ENCODE measurements around the gene ERMAP.

The ERMAP gene

GRCh38 chr1:42817976-42818375 is 1.1 kb downstream of the ERMAP start:
- H3K9ac ChIP-seq: no peak overlapping the region
- no peaks in the 10 kb centered on the region for H3K27me3 ChIP-seq (ENCODE audit: insufficient read depth, low read depth)
- H3K4me1 ChIP-seq (ENCODE audit: low read depth, poor library complexity, severe bottlenecking): peaks cover 23% of the 10 kb centered on the region
- H3K4me2 ChIP-seq: peak overlapping the region; percentile 95; the same call in 1 of the 2 replicates
- no peak overlapping the region for H3K4me3 ChIP-seq (IDR thresholded peaks at IDR 0.05; ENCODE audit: insufficient read depth, low read depth, low read length)
- no peaks in the 10 kb centered on the region for H4K20me1 ChIP-seq (ENCODE audit: insufficient read depth)
- H3K27ac ChIP-seq: no peak overlapping the region
- no peak for TF ChIP-seq CTCF (conservative IDR thresholded peaks at IDR 0.05; ENCODE audit: low read depth, low read length)
- no peaks in the 10 kb centered on the region for H3K36me3 ChIP-seq (ENCODE audit: insufficient read depth)
- no peaks in the 10 kb centered on the region for H3K79me2 ChIP-seq (ENCODE audit: insufficient read depth, low read depth)
- peak overlapping the region; percentile 79; the same call in 1 of the 2 replicates for H2AFZ ChIP-seq (ENCODE audit: low read depth)

- no peak overlapping the region for H3K4me2 ChIP-seq
- no peak overlapping the region for H3K4me3 ChIP-seq (IDR thresholded peaks at IDR 0.05; ENCODE audit: insufficient read depth, low read depth, low read length)
- H3K36me3 ChIP-seq (ENCODE audit: insufficient read depth): no peaks in the 10 kb centered on the region
- H3K27ac ChIP-seq: no peak overlapping the region
- H3K79me2 ChIP-seq (ENCODE audit: insufficient read depth, low read depth): no peaks in the 10 kb centered on the region
- no peak overlapping the region for H3K9ac ChIP-seq
- H2AFZ ChIP-seq (ENCODE audit: low read depth): no peak overlapping the region
- no peak for TF ChIP-seq CTCF (conservative IDR thresholded peaks at IDR 0.05; ENCODE audit: low read depth, low read length)
- H4K20me1 ChIP-seq (ENCODE audit: insufficient read depth): no peaks in the 10 kb centered on the region
- H3K27me3 ChIP-seq (ENCODE audit: insufficient read depth, low read depth): no peaks in the 10 kb centered on the region
- H3K4me1 ChIP-seq (ENCODE audit: low read depth, poor library complexity, severe bottlenecking): peaks cover 26% of the 10 kb centered on the region
Measured at GRCh38 chr1:42820813-42821212, 3.9 kb downstream of the ERMAP start.

- Histone ChIP-seq H3K36me3 (ENCODE audit: insufficient read depth) (no peaks in the 10 kb centered on the region), H3K79me2 (ENCODE audit: insufficient read depth, low read depth) (no peaks in the 10 kb centered on the region), H4K20me1 (ENCODE audit: insufficient read depth) (no peaks in the 10 kb centered on the region), H3K4me2 (no peak overlapping the region), H3K27me3 (ENCODE audit: insufficient read depth, low read depth) (no peaks in the 10 kb centered on the region), H3K27ac (no peak overlapping the region), H2AFZ (ENCODE audit: low read depth) (no peak overlapping the region), H3K9ac (no peak overlapping the region), H3K4me1 (ENCODE audit: low read depth, poor library complexity, severe bottlenecking) (peaks cover 19% of the 10 kb centered on the region), H3K4me3 (IDR thresholded peaks at IDR 0.05; ENCODE audit: insufficient read depth, low read depth, low read length) (no peak overlapping the region)
- TF ChIP-seq CTCF (conservative IDR thresholded peaks at IDR 0.05; ENCODE audit: low read depth, low read length): no peak
Measured at GRCh38 chr1:42821690-42822089, 4.8 kb downstream of the ERMAP start.

GRCh38 chr1:42822800-42823392 is 6.0 kb downstream of the ERMAP start:
- Histone ChIP-seq H2AFZ (ENCODE audit: low read depth) (no peak overlapping the region), H3K27ac (no peak overlapping the region; the same call in 1 of the 2 replicates), H3K9ac (no peak overlapping the region), H3K4me3 (IDR thresholded peaks at IDR 0.05; ENCODE audit: insufficient read depth, low read depth, low read length) (no peak overlapping the region), H3K36me3 (ENCODE audit: insufficient read depth) (no peaks in the 10 kb centered on the region), H3K27me3 (ENCODE audit: insufficient read depth, low read depth) (no peaks in the 10 kb centered on the region), H3K4me1 (ENCODE audit: low read depth, poor library complexity, severe bottlenecking) (peaks cover 14% of the 10 kb centered on the region), H3K4me2 (peak overlapping the region; percentile 19; the same call in 1 of the 2 replicates), H4K20me1 (ENCODE audit: insufficient read depth) (no peaks in the 10 kb centered on the region), H3K79me2 (ENCODE audit: insufficient read depth, low read depth) (no peaks in the 10 kb centered on the region)
- no peak for TF ChIP-seq CTCF (conservative IDR thresholded peaks at IDR 0.05; ENCODE audit: low read depth, low read length)
